GM19328 (cell line): ENCODE measurements around the gene PEX3.

Experiments used
- ATAC-seq: cut with Tn5 transposase; IDR thresholded peaks from one replicate; pipeline ENCODE4 v1.9.1; 2021; ENCODE audit warnings: mild to moderate bottlenecking, moderate library complexity; ENCODE audit not compliant: unreplicated experiment

The PEX3 gene

DNA sequence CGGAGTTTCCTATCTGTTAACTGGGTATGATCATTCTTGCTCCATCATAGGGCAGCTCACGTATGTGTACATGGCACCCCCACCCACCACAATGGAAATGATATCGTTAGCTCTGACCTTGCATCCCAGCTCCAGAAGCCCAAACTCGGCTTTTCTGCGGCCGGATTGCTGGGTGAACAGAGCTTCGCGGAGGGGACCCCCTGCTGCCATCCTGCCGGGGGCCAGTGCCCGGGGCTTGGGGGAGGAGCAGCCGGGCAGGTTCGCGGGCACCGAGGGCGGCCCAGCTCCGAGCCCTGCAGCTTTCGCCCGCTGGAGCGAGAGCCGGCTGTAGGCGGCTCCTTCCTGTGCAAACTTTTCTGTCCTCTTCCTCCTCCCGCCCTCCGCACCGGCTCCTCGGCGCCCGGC is 85.9 kb downstream of the PEX3 start:
- ATAC-seq, result peak; percentile 71

DNA sequence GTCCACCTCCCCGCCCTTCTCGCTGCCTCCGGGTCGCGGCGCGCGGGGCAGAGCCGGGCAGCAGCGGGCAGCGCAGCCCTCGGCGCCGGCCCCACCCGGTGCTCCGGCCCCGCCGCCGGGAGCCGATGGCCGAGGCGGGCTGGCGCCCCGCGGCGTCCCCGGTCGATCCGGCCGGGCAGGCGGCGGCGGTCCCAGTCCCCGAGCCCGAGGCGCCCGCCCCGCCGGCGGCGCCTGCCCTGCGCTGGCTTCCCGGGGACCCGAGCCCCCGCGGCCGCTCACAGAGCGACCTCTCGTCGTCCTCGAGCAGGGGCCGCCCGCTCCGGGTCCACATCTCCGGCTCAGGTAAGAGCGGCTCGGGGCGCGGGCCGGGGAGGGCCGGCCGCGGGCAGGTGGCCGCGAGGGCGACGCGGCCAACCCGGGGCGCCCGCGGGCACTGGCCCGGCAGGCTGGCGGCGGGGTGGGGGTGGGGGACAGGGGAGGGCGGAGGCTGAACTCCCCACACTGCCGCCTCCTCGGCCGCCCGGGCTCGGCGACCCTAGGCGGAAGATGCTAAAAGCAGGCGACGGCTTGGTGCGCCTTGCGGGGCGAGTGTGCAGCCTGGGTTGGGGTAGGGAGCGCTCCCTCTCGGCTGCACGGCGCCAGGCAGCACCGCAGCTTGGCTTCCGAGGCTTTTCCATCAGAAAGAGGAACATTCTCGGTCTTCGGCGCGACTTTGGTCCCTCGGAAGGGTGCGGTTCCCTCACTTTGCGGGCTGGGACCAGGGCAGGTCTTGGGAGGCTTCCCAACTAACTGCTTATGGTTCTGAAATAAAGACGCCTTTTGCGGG is 86.5 kb downstream of the PEX3 start:
- peak; percentile 59 for ATAC-seq

GRCh38 chr6:143538374-143538773 is 87.8 kb downstream of the PEX3 start:
- ATAC-seq, result no peak

DNA sequence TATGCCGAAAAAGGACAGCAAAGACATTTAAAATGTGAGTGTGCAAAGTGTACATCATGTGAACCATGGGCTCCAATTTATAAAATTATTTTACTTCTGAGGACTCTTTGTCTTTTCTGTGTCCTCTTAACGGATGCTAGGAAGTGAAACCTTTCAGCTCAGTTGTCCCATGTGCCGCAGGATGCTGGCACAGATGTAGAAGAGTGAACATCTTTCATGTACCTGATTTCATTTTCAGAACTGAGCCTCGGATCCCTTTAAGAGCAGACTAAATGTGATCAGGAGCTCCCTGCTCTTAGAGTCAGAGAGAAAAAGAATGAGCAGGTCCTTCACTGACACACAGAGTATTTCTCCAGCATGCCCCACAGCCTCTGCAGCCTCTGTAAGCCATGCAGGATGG is 88.5 kb downstream of the PEX3 start:
- ATAC-seq, result no peak

DNA sequence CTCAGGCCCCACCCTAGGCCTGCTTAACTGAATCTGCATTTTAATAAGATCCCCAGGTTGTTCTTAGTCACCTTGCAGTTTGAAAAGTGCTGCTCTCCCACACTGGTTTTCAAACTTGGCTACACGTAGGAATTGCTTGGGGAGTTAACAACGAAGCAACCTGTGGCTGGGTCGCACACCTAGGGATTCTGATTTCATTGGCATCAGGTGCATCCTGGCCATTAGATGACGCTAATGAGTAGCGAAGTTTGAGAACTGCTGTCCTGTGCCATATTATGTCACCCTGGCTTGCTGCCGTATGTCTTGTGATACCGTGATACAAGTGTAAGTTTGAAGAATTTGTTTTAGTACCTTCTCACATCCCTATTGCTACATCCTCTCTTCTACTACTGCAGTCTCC is 89.1 kb downstream of the PEX3 start:
- no peak for ATAC-seq

DNA sequence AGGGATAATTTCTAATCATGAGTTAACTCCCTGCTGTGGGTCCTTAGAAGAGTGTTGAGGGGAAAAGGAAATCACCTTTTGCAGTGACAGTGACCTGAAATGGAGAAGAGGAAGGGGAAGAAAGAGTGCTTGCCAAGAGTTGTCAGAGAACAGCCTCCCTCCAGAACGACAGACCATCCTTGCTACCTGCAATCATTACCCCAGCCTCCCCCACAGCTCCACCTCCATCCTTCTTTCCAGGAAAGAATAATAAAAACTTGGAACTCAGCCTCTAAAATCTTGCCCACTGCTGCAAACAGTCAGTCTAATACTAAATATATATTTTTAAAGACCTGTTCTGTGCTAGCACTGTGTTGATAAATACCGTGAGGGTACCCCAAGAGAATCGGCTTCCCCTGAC is 89.6 kb downstream of the PEX3 start:
- ATAC-seq, result no peak
